Uterus (tissue), 2 donors: ENCODE measurements around the gene IRF2BPL.

ENCODE experiments used
- CTCF ChIP-seq, 4 experiments: fragments of 200-600 bp in 2 of 4; fragments of 450-650 bp in 2 of 4; sonication (generic) in 2 of 4; IDR thresholded peaks; one replicate each; pipeline ENCODE4 v1.5.1; 2016 to 2019; ENCODE audit warnings: antibody characterized with exemption in 4 of 4, mild to moderate bottlenecking in 2 of 4, moderate library complexity in 1 of 4
- POLR2A ChIP-seq, 2 donors: fragments of 450-650 bp; IDR thresholded peaks; one replicate each; pipeline ENCODE4 v1.6.1; 2016; ENCODE audit warnings: antibody characterized with exemption in 2 of 2, mild to moderate bottlenecking in 1 of 2, moderate library complexity in 1 of 2

- TF ChIP-seq POLR2A (IDR thresholded peaks at IDR 0.05) (no peak), CTCF (IDR thresholded peaks at IDR 0.05) (no peak)
Measured at GRCh38 chr14:77046721-77047120, 18.2 kb upstream of the IRF2BPL start.
